ENCODE data around the gene MC1R.

MC1R gene

DNA sequence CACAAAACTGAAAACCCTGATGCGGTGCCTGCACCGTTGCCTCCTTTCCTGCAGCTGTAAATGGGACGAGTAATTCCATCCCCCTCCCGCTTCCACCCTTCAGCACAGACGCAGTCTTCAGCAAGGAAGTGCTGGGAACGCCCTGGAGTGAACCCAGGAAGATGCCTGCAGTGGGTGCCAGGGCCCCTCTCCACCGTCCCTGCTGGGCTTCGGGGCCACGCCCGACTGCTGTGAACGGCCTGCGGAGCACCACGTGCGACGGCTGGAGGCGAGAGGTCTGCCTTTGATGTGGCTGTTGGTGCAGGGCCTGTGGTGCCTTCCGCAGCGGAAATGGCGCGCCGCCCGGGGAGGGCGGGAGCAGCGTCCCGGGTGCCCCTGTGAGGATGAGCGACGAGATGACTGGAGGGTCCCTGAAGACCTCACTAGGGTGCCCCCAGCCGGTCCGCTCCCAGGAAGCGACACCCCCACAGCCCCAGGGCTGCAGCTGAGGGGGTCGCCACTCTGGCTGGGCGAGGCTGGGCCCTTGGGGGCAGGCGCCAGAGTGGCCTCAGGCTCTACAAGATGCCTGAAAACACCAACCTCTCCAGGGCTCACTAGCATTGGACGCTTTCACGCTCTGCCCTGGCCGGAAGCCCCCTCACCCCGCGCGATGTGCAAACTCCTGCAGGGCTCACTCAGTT is 749 bp upstream of the MC1R start:
- Mint-ChIP-seq H3K36me3 (ENCODE audit: low read depth) (peaks cover 14% of the 10 kb centered on the region), H3K9me3 (no peaks in the 10 kb centered on the region), H3K4me3 (peak overlapping the region; percentile 69), H3K27ac (peak overlapping the region; percentile 79), H3K4me1 (ENCODE audit: low read depth) (peaks cover 28% of the 10 kb centered on the region), H3K27me3 (ENCODE audit: low read depth) (peaks cover 12% of the 10 kb centered on the region)

DNA sequence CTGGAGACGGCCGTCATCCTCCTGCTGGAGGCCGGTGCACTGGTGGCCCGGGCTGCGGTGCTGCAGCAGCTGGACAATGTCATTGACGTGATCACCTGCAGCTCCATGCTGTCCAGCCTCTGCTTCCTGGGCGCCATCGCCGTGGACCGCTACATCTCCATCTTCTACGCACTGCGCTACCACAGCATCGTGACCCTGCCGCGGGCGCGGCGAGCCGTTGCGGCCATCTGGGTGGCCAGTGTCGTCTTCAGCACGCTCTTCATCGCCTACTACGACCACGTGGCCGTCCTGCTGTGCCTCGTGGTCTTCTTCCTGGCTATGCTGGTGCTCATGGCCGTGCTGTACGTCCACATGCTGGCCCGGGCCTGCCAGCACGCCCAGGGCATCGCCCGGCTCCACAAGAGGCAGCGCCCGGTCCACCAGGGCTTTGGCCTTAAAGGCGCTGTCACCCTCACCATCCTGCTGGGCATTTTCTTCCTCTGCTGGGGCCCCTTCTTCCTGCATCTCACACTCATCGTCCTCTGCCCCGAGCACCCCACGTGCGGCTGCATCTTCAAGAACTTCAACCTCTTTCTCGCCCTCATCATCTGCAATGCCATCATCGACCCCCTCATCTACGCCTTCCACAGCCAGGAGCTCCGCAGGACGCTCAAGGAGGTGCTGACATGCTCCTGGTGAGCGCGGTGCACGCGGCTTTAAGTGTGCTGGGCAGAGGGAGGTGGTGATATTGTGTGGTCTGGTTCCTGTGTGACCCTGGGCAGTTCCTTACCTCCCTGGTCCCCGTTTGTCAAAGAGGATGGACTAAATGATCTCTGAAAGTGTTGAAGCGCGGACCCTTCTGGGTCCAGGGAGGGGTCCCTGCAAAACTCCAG is 1.1 kb downstream of the MC1R start:
- Mint-ChIP-seq H3K27me3 (ENCODE audit: low read depth) (peaks cover 17% of the 10 kb centered on the region), H3K27ac (peak overlapping the region; percentile 2), H3K4me1 (ENCODE audit: low read depth) (peaks cover 30% of the 10 kb centered on the region)

DNA sequence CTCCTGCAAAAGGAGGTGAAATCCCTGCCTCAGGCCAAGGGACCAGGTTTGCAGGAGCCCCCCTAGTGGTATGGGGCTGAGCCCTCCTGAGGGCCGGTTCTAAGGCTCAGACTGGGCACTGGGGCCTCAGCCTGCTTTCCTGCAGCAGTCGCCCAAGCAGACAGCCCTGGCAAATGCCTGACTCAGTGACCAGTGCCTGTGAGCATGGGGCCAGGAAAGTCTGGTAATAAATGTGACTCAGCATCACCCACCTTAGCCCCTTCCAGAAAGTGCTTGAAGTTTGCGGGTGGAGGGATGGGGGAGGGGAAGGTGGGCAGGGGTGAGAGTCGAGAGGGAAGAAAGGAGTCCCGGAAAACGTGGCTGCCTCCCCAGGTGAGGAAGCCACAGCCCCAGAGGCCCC is 2.1 kb downstream of the MC1R start:
- Mint-ChIP-seq H3K9me3 (no peaks in the 10 kb centered on the region), H3K27ac (no peak overlapping the region), H3K36me3 (ENCODE audit: low read depth) (no peaks in the 10 kb centered on the region), H3K4me1 (ENCODE audit: low read depth) (peaks cover 32% of the 10 kb centered on the region), H3K27me3 (ENCODE audit: low read depth) (peaks cover 24% of the 10 kb centered on the region), H3K4me3 (no peak overlapping the region)

More for the DNA sequence above, 1.1 kb downstream of the MC1R start:
- H3K9me3 Mint-ChIP-seq: no peaks in the 10 kb centered on the region
- H3K36me3 Mint-ChIP-seq (ENCODE audit: low read depth): peaks cover 3% of the 10 kb centered on the region
- H3K4me3 Mint-ChIP-seq: peak overlapping the region; percentile 2

DNA sequence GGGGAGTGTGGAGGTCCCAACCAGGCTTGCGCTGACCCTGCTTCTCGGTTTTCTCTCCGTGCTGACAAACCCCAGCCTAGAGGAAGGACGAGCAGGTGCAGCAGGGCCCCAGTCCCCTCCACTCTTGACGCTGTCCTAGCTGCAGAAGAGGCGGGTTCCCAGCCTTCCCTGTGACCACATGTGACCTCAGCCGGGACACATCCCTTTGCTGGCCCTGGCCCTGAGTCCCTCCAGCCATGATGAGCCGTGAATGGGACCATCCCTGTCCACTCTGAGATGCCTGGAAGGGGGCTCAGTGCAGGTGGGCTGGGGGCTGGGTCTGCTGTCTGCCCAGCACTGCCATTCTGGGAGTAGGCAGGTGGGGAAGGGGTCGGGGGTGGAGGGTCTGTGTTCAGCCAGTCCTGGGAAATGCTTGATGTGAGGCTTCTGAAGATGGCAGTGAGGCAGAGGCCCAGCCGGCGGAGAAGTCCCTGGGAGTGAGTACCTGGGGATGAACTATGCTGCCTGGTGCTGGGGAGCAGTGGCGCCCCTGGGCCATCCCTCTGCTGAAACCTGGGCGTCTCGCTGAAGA is 2.6 kb downstream of the MC1R start:
- Mint-ChIP-seq H3K4me3 (peak overlapping the region; percentile 76), H3K4me1 (ENCODE audit: low read depth) (peaks cover 32% of the 10 kb centered on the region), H3K9me3 (no peaks in the 10 kb centered on the region), H3K27me3 (ENCODE audit: low read depth) (peaks cover 24% of the 10 kb centered on the region), H3K27ac (no peak overlapping the region), H3K36me3 (ENCODE audit: low read depth) (no peaks in the 10 kb centered on the region)

DNA sequence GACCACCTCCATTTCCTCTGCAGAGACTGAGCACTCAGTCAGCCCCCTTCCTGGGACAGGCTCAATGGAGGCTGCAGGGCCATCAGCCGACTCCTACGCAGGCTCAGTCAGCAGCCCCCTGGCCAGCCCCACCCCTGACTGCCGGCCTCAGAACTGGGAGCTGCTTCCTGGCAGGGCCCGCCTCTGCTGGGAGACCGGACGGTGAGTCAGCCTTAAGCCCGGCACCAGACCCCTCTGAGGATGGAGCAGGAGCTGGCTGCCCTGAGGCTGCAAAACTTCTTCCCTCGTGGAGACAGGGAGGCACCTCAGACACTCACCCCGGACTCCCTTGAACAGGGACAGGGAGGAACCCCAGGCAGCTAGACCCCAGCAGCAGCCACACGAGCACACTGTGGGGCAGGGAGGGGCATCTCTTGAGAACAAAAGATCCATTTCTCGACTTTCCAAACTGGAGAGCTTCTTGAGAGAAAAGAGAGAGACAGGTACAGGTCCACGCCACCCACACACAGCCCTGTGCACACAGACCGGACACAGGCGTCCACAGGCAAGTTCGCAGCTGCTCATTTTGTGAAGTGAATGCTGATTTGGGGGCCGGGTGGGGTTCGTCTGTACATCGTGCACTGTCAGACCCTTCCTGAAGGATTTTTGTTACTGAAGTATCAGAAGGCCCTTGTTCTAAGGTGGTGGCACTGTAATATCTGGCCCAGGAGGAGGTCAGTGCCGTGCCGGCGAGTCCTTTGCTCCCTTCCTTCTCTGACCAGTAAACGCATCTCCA is 3.2 kb downstream of the MC1R start:
- Mint-ChIP-seq H3K36me3 (ENCODE audit: low read depth) (no peaks in the 10 kb centered on the region), H3K4me1 (ENCODE audit: low read depth) (peaks cover 32% of the 10 kb centered on the region), H3K4me3 (peak overlapping the region; percentile 76), H3K27ac (peak overlapping the region; percentile 72), H3K27me3 (ENCODE audit: low read depth) (peaks cover 24% of the 10 kb centered on the region), H3K9me3 (no peaks in the 10 kb centered on the region)

DNA sequence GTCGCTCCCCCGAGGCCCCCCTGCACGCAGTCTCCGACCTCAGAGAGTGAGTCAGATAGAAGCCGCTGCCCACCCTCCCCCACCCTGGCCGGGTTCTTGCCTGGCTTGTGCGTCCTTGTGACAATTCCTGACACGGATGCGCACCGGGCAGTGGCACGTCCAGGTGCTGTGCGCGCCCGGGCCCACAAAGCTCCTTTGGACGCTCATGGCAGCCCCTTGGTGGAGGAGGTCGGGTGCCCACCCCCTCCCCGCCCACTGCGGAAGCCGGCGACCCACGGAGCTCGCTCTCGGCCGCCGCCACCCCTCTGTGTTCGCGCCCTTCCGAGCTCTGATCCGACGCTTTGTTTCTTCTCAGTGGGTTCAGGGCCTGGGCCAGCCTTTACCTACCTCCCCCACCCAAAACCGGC is 3.8 kb downstream of the MC1R start:
- Mint-ChIP-seq H3K27me3 (ENCODE audit: low read depth) (peaks cover 24% of the 10 kb centered on the region), H3K4me3 (peak overlapping the region; percentile 76), H3K4me1 (ENCODE audit: low read depth) (peaks cover 32% of the 10 kb centered on the region), H3K36me3 (ENCODE audit: low read depth) (no peaks in the 10 kb centered on the region), H3K9me3 (no peaks in the 10 kb centered on the region), H3K27ac (peak overlapping the region; percentile 72)

DNA sequence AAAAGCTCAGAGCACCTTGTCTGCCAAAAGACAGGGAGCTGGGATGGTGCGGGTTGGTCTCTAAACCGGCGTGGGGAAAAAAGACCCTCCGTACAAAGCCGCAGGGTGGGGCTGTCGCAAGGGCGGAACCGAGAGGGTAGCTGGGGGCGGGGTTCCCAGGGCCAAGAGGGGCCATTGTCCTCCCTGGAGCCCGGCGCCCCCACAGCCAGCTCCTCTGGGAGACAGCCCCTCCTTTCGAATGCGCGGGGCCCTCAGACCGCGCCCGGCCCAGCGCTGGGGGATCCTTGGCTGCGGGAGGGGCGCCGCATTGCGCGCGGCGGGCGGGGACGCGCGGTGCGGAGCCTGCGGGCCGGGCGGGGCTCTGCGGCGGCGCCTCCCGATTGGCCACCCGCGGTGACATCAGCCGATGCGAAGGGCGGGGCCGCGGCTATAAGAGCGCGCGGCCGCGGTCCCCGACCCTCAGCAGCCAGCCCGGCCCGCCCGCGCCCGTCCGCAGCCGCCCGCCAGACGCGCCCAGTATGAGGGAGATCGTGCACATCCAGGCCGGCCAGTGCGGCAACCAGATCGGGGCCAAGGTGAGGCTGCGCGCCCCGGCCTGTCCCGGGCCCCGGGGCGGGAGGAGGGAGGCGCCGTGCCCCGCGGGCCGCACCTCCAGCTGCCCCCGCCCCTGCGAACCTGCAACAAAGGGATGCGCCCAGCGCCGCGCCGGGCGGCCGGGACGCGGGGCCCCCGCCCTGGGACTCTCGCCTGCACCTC is 4.4 kb downstream of the MC1R start, which contains the start of gene TUBB3:
TUBB3 (plus strand) TSS at position 459 of the 756 bp plus-strand sequence; CDS start at position 519, 60 bp downstream.
- Mint-ChIP-seq H3K4me1 (ENCODE audit: low read depth) (peaks cover 27% of the 10 kb centered on the region), H3K4me3 (peak within 1 kb of the TSS; percentile 76), H3K9me3 (no peaks in the 10 kb centered on the region), H3K27ac (peak within 1 kb of the TSS; percentile 72), H3K36me3 (ENCODE audit: low read depth) (no peaks in the 10 kb centered on the region), H3K27me3 (ENCODE audit: low read depth) (peaks cover 24% of the 10 kb centered on the region)

DNA sequence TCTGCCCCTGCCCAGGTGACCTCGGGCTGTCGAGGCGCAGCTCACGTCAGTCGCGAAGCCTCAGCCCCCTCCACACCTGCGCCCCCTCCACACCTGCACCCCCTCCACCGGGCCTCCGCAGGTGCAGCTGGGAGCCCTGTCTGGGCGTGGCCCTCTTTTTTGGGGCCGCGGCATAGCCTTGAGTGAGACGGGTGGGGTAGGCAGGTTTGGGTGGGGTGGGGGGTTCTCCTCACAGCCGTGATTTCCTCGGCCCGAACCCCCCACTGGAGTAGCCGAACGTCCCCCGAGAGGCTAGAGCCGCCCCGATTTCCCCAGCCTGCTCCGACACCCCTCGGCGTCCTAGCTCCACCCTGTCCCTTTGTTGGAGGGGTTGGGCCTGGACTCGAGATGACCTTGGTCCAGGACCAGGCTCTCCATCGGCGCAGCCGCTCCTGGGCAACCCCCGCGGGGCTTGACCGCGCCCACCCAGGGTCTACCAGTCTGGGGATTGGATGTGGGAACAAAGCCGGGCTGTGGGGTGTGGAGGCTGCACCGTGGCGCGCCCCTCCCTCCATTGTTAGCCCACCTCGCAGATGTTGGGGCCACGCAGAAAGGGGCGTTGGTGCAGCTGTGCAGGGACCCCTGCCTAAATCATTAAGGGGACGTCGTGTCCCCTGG is 5.1 kb downstream of the MC1R start:
- Mint-ChIP-seq H3K9me3 (no peaks in the 10 kb centered on the region), H3K4me1 (ENCODE audit: low read depth) (peaks cover 23% of the 10 kb centered on the region), H3K27ac (no peak overlapping the region), H3K27me3 (ENCODE audit: low read depth) (peaks cover 24% of the 10 kb centered on the region), H3K36me3 (ENCODE audit: low read depth) (no peaks in the 10 kb centered on the region), H3K4me3 (no peak overlapping the region)

DNA sequence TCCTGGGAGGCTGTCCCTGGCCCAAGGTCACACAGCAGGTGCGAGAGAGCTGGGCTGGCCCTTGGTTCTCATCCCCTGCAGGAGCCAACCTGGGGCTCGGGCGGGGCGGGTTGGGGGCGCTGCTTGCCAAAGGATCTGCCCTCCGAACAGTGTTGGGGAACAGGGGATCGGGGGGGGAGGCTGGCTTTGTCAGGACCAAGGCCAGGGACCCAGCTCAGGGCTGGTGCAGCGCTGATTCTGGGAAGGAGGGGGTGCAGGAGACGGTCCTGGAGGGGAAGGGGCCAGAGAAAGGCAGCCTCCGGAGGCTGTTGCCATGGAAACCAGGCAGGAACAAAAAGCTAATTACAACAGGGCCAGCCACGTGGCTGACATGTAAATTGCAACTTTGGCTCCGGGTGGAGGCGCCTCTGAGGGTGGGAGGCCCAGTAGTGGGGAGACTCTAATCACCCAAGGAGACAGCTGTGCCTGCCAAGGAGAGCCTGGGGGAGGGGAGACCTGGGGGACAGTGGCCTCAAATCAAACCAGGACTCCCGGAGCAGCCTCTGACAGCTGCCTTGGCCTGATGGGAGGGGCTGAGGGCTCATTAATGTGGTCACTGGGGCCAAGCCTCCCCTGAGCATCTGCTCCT is 5.7 kb downstream of the MC1R start:
- Mint-ChIP-seq H3K27ac (no peak overlapping the region), H3K9me3 (no peaks in the 10 kb centered on the region), H3K36me3 (ENCODE audit: low read depth) (no peaks in the 10 kb centered on the region), H3K4me3 (peak overlapping the region; percentile 17), H3K27me3 (ENCODE audit: low read depth) (peaks cover 24% of the 10 kb centered on the region), H3K4me1 (ENCODE audit: low read depth) (peaks cover 22% of the 10 kb centered on the region)

DNA sequence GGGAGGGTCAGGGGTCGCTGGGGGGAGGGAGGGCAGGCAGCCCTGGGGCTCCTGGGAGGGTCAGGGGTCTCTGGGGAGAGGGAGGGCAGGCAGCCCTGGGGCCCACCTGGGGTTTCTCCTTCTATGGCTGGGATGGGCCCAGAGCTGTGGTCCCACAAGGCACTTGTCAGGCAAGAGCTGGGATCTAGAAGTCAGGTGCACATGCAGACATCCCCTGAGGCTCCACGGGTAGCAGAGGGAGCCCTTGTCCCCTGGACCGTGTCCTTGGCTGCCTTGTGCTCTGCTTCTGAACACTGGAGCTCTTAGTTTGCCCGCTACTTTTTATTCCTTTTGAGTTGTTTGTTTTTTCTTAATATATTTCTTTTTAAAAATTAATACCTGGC is 6.3 kb downstream of the MC1R start:
- no peaks in the 10 kb centered on the region for H3K9me3 Mint-ChIP-seq
- H3K4me1 Mint-ChIP-seq (ENCODE audit: low read depth): peaks cover 19% of the 10 kb centered on the region
- peak overlapping the region; percentile 31 for H3K4me3 Mint-ChIP-seq
- peaks cover 21% of the 10 kb centered on the region for H3K27me3 Mint-ChIP-seq (ENCODE audit: low read depth)
- no peaks in the 10 kb centered on the region for H3K36me3 Mint-ChIP-seq (ENCODE audit: low read depth)
- H3K27ac Mint-ChIP-seq: no peak overlapping the region

DNA sequence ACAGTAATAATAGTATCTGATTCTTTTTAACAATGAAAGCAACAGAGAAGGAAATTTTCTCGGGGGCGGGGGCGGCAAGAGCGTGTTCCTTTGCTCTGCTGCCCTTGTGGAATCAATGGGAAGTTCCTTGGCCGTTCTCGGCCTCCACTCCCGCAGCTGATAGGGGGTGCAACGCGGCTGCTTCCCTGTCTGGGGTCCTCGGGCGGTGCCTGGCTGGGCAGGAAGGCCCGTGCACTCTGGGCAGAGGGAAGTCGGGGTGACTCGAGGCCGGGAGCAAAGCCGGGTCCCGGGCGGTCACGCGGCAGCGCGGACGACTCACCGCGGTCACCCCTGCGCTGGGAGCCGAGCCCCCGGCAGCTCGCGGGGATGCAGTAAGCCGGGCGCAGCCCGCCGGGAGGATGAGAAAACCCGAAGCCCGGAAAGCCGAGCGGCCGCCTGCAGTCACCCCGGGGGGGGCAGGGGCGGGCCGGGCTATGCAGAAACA is 7.0 kb downstream of the MC1R start:
- Mint-ChIP-seq H3K4me1 (ENCODE audit: low read depth) (peaks cover 16% of the 10 kb centered on the region), H3K36me3 (ENCODE audit: low read depth) (no peaks in the 10 kb centered on the region), H3K27ac (no peak overlapping the region), H3K4me3 (peak overlapping the region; percentile 51), H3K27me3 (ENCODE audit: low read depth) (peaks cover 18% of the 10 kb centered on the region), H3K9me3 (no peaks in the 10 kb centered on the region)

DNA sequence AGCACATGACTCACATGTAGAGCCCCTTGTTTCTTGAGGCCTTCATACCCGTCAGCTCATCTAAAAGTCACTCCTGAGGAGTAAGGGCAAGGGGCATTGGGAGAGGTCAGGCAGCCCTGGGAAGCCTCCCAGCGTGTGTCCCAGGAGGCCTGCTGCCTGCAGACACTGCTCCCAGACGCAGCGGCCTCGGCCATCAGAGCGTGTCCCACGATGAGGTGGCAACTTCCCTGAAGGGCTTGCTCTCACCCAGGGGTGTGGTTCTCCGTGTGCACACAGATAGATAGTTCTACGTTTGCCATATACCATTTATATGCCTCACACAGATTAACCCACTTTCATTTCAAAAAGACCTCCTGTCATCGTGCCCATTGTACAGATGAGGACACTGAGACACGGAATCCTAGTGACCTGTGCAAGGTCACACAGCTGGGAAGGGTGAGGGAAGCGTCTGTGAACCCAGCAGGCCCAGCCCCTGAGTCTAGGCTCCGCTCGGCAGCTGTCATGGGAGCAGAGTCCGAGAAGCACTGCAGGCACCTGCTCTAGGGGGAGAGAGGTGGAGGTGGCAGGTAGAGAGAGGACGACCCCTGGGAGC is 12.7 kb downstream of the MC1R start:
- H3K4me1 Mint-ChIP-seq (ENCODE audit: low read depth): no peaks in the 10 kb centered on the region
- no peaks in the 10 kb centered on the region for H3K9me3 Mint-ChIP-seq
- no peak overlapping the region for H3K27ac Mint-ChIP-seq
- H3K27me3 Mint-ChIP-seq (ENCODE audit: low read depth): no peaks in the 10 kb centered on the region
- no peaks in the 10 kb centered on the region for H3K36me3 Mint-ChIP-seq (ENCODE audit: low read depth)
- H3K4me3 Mint-ChIP-seq: no peak overlapping the region
